Skeletal muscle cell (primary cell): ENCODE results near the gene SLC9C2.
"Not testable (repeated sequence)": the region's sequence is repeated elsewhere in the genome, so short reads cannot be mapped to it uniquely, and the experiment has no call there.

Source experiments
- DNase-seq: peaks from one replicate; pipeline ENCODE4 v3.0.0-alpha.2; 2010; ENCODE audit warnings: low read depth
- H3K4me3 ChIP-seq: 2 replicates; pipeline ENCODE4 v1.5.1; 2011; ENCODE audit warnings: low read depth, mild to moderate bottlenecking, control low read depth, low read length, moderate library complexity

Gene SLC9C2

GRCh38 chr1:173603056-173603591 is at the start of gene SLC9C2:
Gene SLC9C2, minus strand, starts transcription at chr1:173603072. Its CDS starts 1,296 bp downstream, at chr1:173601776.
- H3K4me3 ChIP-seq, result peak within 1 kb of the TSS; percentile 3
- DNase-seq, result peak; percentile 4

- DNase-seq, result no peak
- H3K4me3 ChIP-seq, result no peak overlapping the region
Measured at GRCh38 chr1:173648880-173649605, 46.2 kb upstream of the SLC9C2 start.

GRCh38 chr1:173646656-173647055 is 43.8 kb upstream of the SLC9C2 start:
- no peak for DNase-seq

GRCh38 chr1:173642450-173643139 is 39.7 kb upstream of the SLC9C2 start:
- DNase-seq, result peak; percentile 4
- not testable (repeated sequence) for H3K4me3 ChIP-seq

More at GRCh38 chr1:173646656-173647055, 43.8 kb upstream of the SLC9C2 start:
- no peak overlapping the region for H3K4me3 ChIP-seq

GRCh38 chr1:173639102-173639501 is 36.2 kb upstream of the SLC9C2 start:
- H3K4me3 ChIP-seq, result no peak overlapping the region
- DNase-seq, result no peak

- DNase-seq, result no peak
Measured at GRCh38 chr1:173638043-173639021, 35.5 kb upstream of the SLC9C2 start.

GRCh38 chr1:173637236-173638042 is 34.6 kb upstream of the SLC9C2 start:
- not testable (repeated sequence) for DNase-seq

More at GRCh38 chr1:173638043-173639021, 35.5 kb upstream of the SLC9C2 start:
- no peak overlapping the region for H3K4me3 ChIP-seq

GRCh38 chr1:173635116-173635515 is 32.2 kb upstream of the SLC9C2 start, which contains the start of gene TEX50:
Gene TEX50, plus strand, starts transcription at chr1:173635338. Its CDS starts 184 bp downstream, at chr1:173635522.
- no peak within 1 kb of the TSS for H3K4me3 ChIP-seq
- DNase-seq, result no peak

More at GRCh38 chr1:173637236-173638042, 34.6 kb upstream of the SLC9C2 start:
- H3K4me3 ChIP-seq, result not testable (repeated sequence)

GRCh38 chr1:173628888-173629287 is 26.0 kb upstream of the SLC9C2 start:
- no peak for DNase-seq
- no peak overlapping the region for H3K4me3 ChIP-seq

GRCh38 chr1:173627269-173627668 is 24.4 kb upstream of the SLC9C2 start:
- H3K4me3 ChIP-seq, result no peak overlapping the region
- DNase-seq, result no peak

- H3K4me3 ChIP-seq, result no peak overlapping the region
- DNase-seq, result no peak
Measured at GRCh38 chr1:173616859-173617258, 14.0 kb upstream of the SLC9C2 start.

- not testable (repeated sequence) for DNase-seq, H3K4me3 ChIP-seq
Measured at GRCh38 chr1:173613086-173613485, 10.2 kb upstream of the SLC9C2 start.

- H3K4me3 ChIP-seq, result no peak overlapping the region
- DNase-seq, result no peak
Measured at GRCh38 chr1:173608503-173609216, 5.8 kb upstream of the SLC9C2 start.

- no peak overlapping the region for H3K4me3 ChIP-seq
- no peak for DNase-seq
Measured at GRCh38 chr1:173601588-173601987, 1.3 kb downstream of the SLC9C2 start.

GRCh38 chr1:173596097-173596825 is 6.6 kb downstream of the SLC9C2 start:
- no peak for DNase-seq
- H3K4me3 ChIP-seq, result no peak overlapping the region

- not testable (repeated sequence) for DNase-seq, H3K4me3 ChIP-seq
Measured at GRCh38 chr1:173591138-173591537, 11.7 kb downstream of the SLC9C2 start.

- H3K4me3 ChIP-seq, result no peak overlapping the region
- no peak for DNase-seq
Measured at GRCh38 chr1:173590557-173590956, 12.3 kb downstream of the SLC9C2 start.
